H1 (cell line): ENCODE data around the gene MRPL11. TPM values are rescaled to one million over a fixed set of nuclear protein-coding genes. Genes with fewer than 3 reads are reported as not detected.

Experiments
- BCL11A ChIP-seq, 2 experiments: IDR thresholded peaks; one replicate each; pipeline ENCODE4 v1.6.1; 2011; ENCODE audit warnings: low read depth in 2 of 2, low read length in 2 of 2, mild to moderate bottlenecking in 2 of 2
- CBX8 ChIP-seq: fragments of 300-800, 300-1000 bp; sonication (generic); IDR thresholded peaks from 2 replicates; pipeline ENCODE4 v1.7.1; 2016; ENCODE audit warnings: low read depth, low read length, borderline replicate concordance
- CTBP2 ChIP-seq: IDR thresholded peaks from 2 replicates; pipeline ENCODE4 v1.7.0; 2011; ENCODE audit warnings: borderline replicate concordance, mild to moderate bottlenecking, moderate library complexity, mixed read lengths, low read length; ENCODE audit not compliant: insufficient read depth, insufficient read length
- JUND ChIP-seq: IDR thresholded peaks from 2 replicates; pipeline ENCODE4 v1.6.1; 2011; ENCODE audit warnings: mild to moderate bottlenecking, improper control_type of control experiment, low read length
- KDM4A ChIP-seq: IDR thresholded peaks from one replicate; pipeline ENCODE4 v1.7.1; 2012; ENCODE audit warnings: low read depth, mild to moderate bottlenecking, moderate library complexity, low read length, inconsistent platforms; ENCODE audit not compliant: severe bottlenecking
- polyA plus RNA-seq, 7 experiments: library from polyadenylated mRNA; depleted of rRNA in 3 of 7; stranded (reverse) in 5 of 7; unstranded in 2 of 7; fragments of >200 nt in 5 of 7; fragments of 200-250 nt in 2 of 7; gene quantifications; 1 replicate in 5 of 7; 2 replicates in 1 of 7; 4 replicates in 1 of 7; pipeline versions ENCODE4 v1.2.1 to v1.2.3, GENCODE V29; 2011 to 2013; ENCODE audit warnings: missing spikeins in 2 of 7, mixed read lengths in 2 of 7
- total RNA-seq: library from RNA; stranded (reverse); fragmentation: NEBNext Ultra II Directional; extraction: Animal tissue kit (Norgen Biotek cat#: 25700); gene quantifications from 2 replicates; pipeline ENCODE4 v1.2.1, GENCODE V29; 2021

MRPL11 gene
- total and polyA plus RNA-seq, 2 of the 8 experiments (the other 6 are each of a cell fraction or from before 2014, with no cell fraction given), result 105 to 141 TPM

GRCh38 chr11:66459138-66459778, 20.6 kb upstream of the MRPL11 start (continued):
- TF ChIP-seq CTBP2 (no peak), BCL11A (IDR thresholded peaks at IDR 0.05; ENCODE audit: low read depth in 2 of 2, low read length in 2 of 2) (no peak), JUND (no peak), KDM4A (no peak), CBX8 (no peak)
- TF ChIP-seq, all 59 proteins: peak for 0
